ENCODE data around the gene NFU1. TPM values are rescaled to one million over a fixed set of nuclear protein-coding genes. Genes with fewer than 3 reads are reported as not detected.

Gene NFU1
- polyA plus RNA-seq, 1 of the 3 experiments (the other 2 are of a cell fraction), result 23.5 TPM

DNA sequence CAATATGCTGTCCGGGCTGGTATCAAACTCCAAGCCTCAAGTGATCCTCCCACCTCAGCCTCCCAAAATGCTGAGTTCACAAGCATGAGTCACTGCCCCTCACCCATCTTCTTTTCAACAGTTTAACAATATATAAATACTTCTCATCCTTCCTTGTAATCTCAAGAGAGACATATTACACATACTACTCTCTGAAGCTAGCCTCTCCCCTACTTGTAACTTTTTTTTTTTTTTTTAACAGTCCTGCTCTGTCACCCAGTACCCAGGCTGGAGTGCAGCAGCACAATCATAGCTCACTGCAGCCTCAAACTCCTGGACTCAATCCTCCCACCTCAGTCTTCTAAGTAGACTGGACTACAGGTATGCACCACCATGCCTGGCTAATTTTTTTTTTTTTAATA lies 55.9 kb downstream of the NFU1 start:
- Histone ChIP-seq H3K4me2 (no peak overlapping the region), H4K20me1 (ENCODE audit: insufficient read depth) (peaks cover 78% of the 10 kb centered on the region)

DNA sequence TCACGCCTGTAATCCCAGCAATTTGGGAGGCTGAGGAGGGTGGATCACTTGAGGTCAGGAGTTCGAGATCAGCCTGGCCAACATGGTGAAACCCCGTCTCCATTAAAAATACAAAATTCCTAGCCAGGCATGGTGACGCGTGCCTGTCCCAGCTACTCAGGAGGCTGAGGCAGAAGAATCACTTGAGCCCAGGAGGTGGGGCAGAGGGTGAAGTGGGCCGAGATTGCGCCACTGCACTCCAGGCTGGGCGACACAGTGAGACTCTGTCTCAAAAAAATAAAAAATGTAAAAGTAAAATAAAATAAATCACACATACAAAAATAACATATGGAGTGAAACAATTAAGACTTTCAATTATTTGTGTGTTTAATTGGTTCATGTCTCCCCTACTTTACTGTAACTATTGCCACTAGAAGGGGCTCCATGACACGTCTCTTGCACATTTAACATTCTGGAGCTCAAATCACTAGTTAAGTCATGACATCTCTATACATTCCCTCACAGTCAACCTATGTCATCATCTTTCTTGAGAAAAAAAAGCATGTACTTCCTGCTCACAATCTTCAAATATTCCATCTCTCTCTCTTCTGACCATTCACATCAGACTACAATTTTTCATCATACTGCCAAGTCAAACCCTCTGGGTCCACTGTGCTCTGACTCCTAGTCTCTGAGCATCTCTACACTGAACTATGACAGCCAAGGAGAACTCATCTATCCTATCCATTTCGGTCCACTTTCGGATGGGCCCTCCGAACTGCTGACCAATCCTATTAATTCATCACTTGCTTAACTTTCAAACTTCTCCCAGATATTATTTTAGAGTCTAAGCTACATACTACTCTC lies 56.9 kb downstream of the NFU1 start:
- Histone ChIP-seq H3K9me3 (no peaks in the 10 kb centered on the region), H4K20me1 (ENCODE audit: insufficient read depth) (peaks cover 89% of the 10 kb centered on the region), H3K9ac (no peak overlapping the region), H2AFZ (ENCODE audit: low read depth) (no peak overlapping the region), H3K4me3 (ENCODE audit: low read depth in 2 of 2, low read length in 1 of 2) (no peak overlapping the region), H3F3A (replicated peaks; ENCODE audit: insufficient read depth) (peaks cover 23% of the 10 kb centered on the region), H3K9me2 (no peaks in the 10 kb centered on the region), H3K4me1 (ENCODE audit: control insufficient read depth in 1 of 2, insufficient read depth in 2 of 2, low read depth in 1 of 2, low read length in 1 of 2) (peaks cover 0 to 17% of the 10 kb centered on the region in 2 experiments; a peak in 1 of 4 replicates), H3K36me3 (replicated peaks in 1 of 2; ENCODE audit: control insufficient read depth in 1 of 2, insufficient read depth in 2 of 2, low read length in 1 of 2) (peaks cover 6 to 16% of the 10 kb centered on the region in 2 experiments), H3K79me2 (ENCODE audit: insufficient read depth) (peaks cover 100% of the 10 kb centered on the region), H3K4me2 (no peak overlapping the region), H3K27ac (ENCODE audit: low read depth in 2 of 2, low read length in 1 of 2) (no peak overlapping the region; a peak in 1 of 4 replicates), H3K27me3 (ENCODE audit: insufficient read depth) (no peaks in the 10 kb centered on the region)
- TF ChIP-seq FOXJ3 (CRISPR knock-in tag; IDR thresholded peaks at IDR 0.05) (no peak), CTCF (IDR thresholded peaks at IDR 0.05) (no peak), SIN3A (IDR thresholded peaks at IDR 0.05; ENCODE audit: borderline replicate concordance, low read depth, low read length) (no peak), TEAD4 (IDR thresholded peaks at IDR 0.05; ENCODE audit: borderline replicate concordance, insufficient read depth) (no peak), SMC3 (IDR thresholded peaks at IDR 0.05; ENCODE audit: low read depth, low read length) (no peak), RCOR1 (IDR thresholded peaks at IDR 0.05; ENCODE audit: low read length) (no peak), GABPA (IDR thresholded peaks at IDR 0.05; ENCODE audit: low read depth) (no peak), YY1 (IDR thresholded peaks at IDR 0.05; ENCODE audit: low read depth) (no peak), MEF2A (IDR thresholded peaks at IDR 0.05; ENCODE audit: borderline replicate concordance, low read depth) (no peak), REST (IDR thresholded peaks at IDR 0.05; ENCODE audit: low read depth, low read length) (no peak), CHD2 (IDR thresholded peaks at IDR 0.05; ENCODE audit: low read length, partially characterized antibody) (no peak)
- TF ChIP-seq, protein P1, sequence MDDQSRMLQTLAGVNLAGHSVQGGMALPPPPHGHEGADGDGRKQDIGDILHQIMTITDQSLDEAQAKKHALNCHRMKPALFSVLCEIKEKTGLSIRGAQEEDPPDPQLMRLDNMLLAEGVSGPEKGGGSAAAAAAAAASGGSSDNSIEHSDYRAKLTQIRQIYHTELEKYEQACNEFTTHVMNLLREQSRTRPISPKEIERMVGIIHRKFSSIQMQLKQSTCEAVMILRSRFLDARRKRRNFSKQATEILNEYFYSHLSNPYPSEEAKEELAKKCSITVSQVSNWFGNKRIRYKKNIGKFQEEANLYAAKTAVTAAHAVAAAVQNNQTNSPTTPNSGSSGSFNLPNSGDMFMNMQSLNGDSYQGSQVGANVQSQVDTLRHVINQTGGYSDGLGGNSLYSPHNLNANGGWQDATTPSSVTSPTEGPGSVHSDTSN (IDR thresholded peaks at IDR 0.05), result no peak
- TF ChIP-seq, protein P2, sequence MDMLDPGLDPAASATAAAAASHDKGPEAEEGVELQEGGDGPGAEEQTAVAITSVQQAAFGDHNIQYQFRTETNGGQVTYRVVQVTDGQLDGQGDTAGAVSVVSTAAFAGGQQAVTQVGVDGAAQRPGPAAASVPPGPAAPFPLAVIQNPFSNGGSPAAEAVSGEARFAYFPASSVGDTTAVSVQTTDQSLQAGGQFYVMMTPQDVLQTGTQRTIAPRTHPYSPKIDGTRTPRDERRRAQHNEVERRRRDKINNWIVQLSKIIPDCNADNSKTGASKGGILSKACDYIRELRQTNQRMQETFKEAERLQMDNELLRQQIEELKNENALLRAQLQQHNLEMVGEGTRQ (IDR thresholded peaks at IDR 0.05; ENCODE audit: borderline replicate concordance, low read depth, low read length), result no peak
- CTCF ChIA-PET, result interaction anchor here (0.6 kb wide), 1 partner anchor 419 kb away, joined by 3 read pairs; no protein-coding TSS in a partner anchor
- POLR2A ChIA-PET, result no interaction called here
- DNase-seq, result no peak
- whole genome bisulfite sequencing (ENCODE audit: low lambda C conversion rate), result 94% methylated on average over 12 of the region's 12 CpGs

More for the DNA sequence above, 55.9 kb downstream of the NFU1 start:
- H3K36me3 ChIP-seq (replicated peaks in 1 of 2; ENCODE audit: control insufficient read depth in 1 of 2, insufficient read depth in 2 of 2, low read length in 1 of 2), result peaks cover 6 to 10% of the 10 kb centered on the region in 2 experiments
- no peak overlapping the region for H2AFZ ChIP-seq (ENCODE audit: low read depth)
- H3K9ac ChIP-seq, result no peak overlapping the region
- WGBS (ENCODE audit: low lambda C conversion rate), result 67% methylated on average over 1 of the region's 1 CpG
- no peak overlapping the region for H3K27ac ChIP-seq (ENCODE audit: low read depth in 2 of 2, low read length in 1 of 2)
- H3K9me3 ChIP-seq, result no peaks in the 10 kb centered on the region
- peaks cover 100% of the 10 kb centered on the region for H3K79me2 ChIP-seq (ENCODE audit: insufficient read depth)
- no peak for DNase-seq
- peaks cover 0 to 20% of the 10 kb centered on the region in 2 experiments; a peak in 2 of 4 replicates for H3K4me1 ChIP-seq (ENCODE audit: control insufficient read depth in 1 of 2, insufficient read depth in 2 of 2, low read depth in 1 of 2, low read length in 1 of 2)
- TF ChIP-seq FOXM1 (IDR thresholded peaks at IDR 0.05; ENCODE audit: low read depth) (no peak), JUND (IDR thresholded peaks at IDR 0.05) (0 out of 2 replicates have a peak, but pooled peaks have one; percentile 16), GATA2 (CRISPR knock-in tag; IDR thresholded peaks at IDR 0.05) (no peak)
- H3K27me3 ChIP-seq (ENCODE audit: insufficient read depth), result no peaks in the 10 kb centered on the region
- ChIA-PET POLR2A (no interaction called here), CTCF (interaction anchor here (0.9 kb wide), 1 partner anchor 56 kb away, joined by 3 read pairs; the partner anchor contains the start of gene NFU1)
- no peaks in the 10 kb centered on the region for H3K9me2 ChIP-seq
- H3F3A ChIP-seq (replicated peaks; ENCODE audit: insufficient read depth), result peaks cover 19% of the 10 kb centered on the region
- H3K4me3 ChIP-seq (ENCODE audit: low read depth in 2 of 2, low read length in 1 of 2), result no peak overlapping the region

Measured in SK-N-SH (cell line).